Thymus (tissue), 11 donors: ENCODE results near the gene ST6GAL1. TPM values are rescaled to one million over a fixed set of nuclear protein-coding genes. Genes with fewer than 3 reads are reported as not detected.

ENCODE experiments used
- DNase-seq, 9 donors: peaks; one replicate each; pipeline ENCODE4 v3.0.0-alpha.2; 2013; ENCODE audit warnings: low spot score in 9 of 9, low read depth in 6 of 9, missing footprints in 1 of 9
- H3K27ac ChIP-seq, 2 donors: one replicate each; pipeline ENCODE4 v1.5.1; 2013; ENCODE audit warnings: control low read depth in 1 of 2, low read depth in 1 of 2, low read length in 1 of 2, mild to moderate bottlenecking in 1 of 2, moderate library complexity in 1 of 2
- H3K27me3 ChIP-seq, 2 donors: one replicate each; pipeline ENCODE4 v1.5.1; 2013; ENCODE audit warnings: low read length in 1 of 2; ENCODE audit not compliant: control insufficient read depth in 2 of 2, insufficient read depth in 1 of 2
- H3K36me3 ChIP-seq, 2 donors: one replicate each; pipeline ENCODE4 v1.5.1; 2013; ENCODE audit warnings: low read length in 1 of 2, mild to moderate bottlenecking in 1 of 2, moderate library complexity in 1 of 2; ENCODE audit not compliant: control insufficient read depth in 2 of 2, insufficient read depth in 2 of 2
- H3K4me1 ChIP-seq, 2 donors: one replicate each; pipeline ENCODE4 v1.5.1; 2013; ENCODE audit warnings: low read length in 2 of 2; ENCODE audit not compliant: control insufficient read depth in 2 of 2, insufficient read depth in 2 of 2
- H3K4me3 ChIP-seq, 2 donors: one replicate each; pipeline ENCODE4 v1.5.1; 2013; ENCODE audit warnings: low read length in 2 of 2, control low read depth in 1 of 2, mild to moderate bottlenecking in 1 of 2
- H3K9me3 ChIP-seq, 2 donors: one replicate each; pipeline ENCODE4 v1.5.1; 2013; ENCODE audit warnings: low read length in 1 of 2, mild to moderate bottlenecking in 1 of 2; ENCODE audit not compliant: control insufficient read depth in 2 of 2, insufficient read depth in 1 of 2
- WGBS: extraction: QIAGEN DNeasy Blood & Tissue Kit; methylation state at CpG from one replicate; pipeline ENCODE4 v1.1.7; 2013; 5-methylcytosine and 5-hydroxymethylcytosine counted together
- polyA plus RNA-seq: library from polyadenylated mRNA; stranded (reverse); fragments of 200-250 nt; gene quantifications from one replicate; pipeline ENCODE4 v1.2.3, GENCODE V29; 2013
- total RNA-seq: library from RNA; stranded (reverse); fragments of 120-200 nt; gene quantifications from one replicate; pipeline ENCODE4 v1.2.4, GENCODE V29; 2013
- donor health status: healthy.

ST6GAL1 gene
- total and polyA plus RNA-seq, 2 donors, result 37.6 to 39.2 TPM

DNA sequence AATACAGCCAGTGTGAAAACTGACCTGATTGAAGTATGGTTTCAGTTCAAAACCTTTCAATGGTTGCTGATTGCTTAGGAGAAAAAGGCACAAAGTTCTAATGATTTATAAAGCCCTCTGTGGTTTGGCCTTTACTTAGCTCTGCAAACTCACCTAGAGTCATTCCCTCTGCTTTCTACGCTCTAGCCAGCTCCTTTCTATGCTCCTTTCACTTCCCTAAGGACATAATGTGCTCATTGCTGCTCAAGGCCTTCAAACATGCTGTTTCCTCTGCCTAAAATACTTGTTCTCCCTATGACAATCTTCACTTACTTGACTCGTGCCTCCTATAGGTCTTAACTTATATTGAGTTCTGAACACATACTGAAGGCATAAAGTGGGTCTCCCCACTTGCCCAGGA lies 190.0 kb downstream of the ST6GAL1 start:
- no peaks in the 10 kb centered on the region for H3K4me1 ChIP-seq
- H3K36me3 ChIP-seq, result no peaks in the 10 kb centered on the region
- no peaks in the 10 kb centered on the region for H3K27me3 ChIP-seq
- no peaks in the 10 kb centered on the region for H3K9me3 ChIP-seq
- DNase-seq, result no peak
- 97% methylated on average over 2 of the region's 2 CpGs for WGBS
- H3K4me3 ChIP-seq, result no peak overlapping the region
- no peak overlapping the region for H3K27ac ChIP-seq

DNA sequence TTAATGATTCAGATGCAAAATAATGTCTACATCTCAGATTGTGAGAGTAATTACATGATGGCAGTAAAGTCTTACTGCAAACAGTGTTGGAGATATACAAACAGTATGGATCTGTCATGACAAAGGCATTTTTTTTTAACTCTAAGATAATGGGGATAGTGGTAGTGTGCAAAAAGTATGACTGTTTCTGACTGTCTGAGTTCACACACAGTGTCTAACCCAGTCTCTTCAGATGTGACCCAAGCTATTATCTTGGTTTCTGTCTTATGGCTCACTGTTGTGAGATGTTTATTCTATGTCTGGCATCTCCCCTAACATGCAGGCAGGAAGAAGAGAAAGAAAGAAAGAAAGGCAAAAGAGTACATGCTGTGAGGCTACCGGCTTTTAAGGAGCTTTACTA lies 191.9 kb downstream of the ST6GAL1 start:
- no peak overlapping the region for H3K27ac ChIP-seq
- H3K4me1 ChIP-seq, result no peaks in the 10 kb centered on the region
- WGBS, result 98% methylated on average over 1 of the region's 1 CpG
- no peak overlapping the region for H3K4me3 ChIP-seq
- no peaks in the 10 kb centered on the region for H3K36me3 ChIP-seq
- no peak for DNase-seq
- no peaks in the 10 kb centered on the region for H3K27me3 ChIP-seq
- no peaks in the 10 kb centered on the region for H3K9me3 ChIP-seq

DNA sequence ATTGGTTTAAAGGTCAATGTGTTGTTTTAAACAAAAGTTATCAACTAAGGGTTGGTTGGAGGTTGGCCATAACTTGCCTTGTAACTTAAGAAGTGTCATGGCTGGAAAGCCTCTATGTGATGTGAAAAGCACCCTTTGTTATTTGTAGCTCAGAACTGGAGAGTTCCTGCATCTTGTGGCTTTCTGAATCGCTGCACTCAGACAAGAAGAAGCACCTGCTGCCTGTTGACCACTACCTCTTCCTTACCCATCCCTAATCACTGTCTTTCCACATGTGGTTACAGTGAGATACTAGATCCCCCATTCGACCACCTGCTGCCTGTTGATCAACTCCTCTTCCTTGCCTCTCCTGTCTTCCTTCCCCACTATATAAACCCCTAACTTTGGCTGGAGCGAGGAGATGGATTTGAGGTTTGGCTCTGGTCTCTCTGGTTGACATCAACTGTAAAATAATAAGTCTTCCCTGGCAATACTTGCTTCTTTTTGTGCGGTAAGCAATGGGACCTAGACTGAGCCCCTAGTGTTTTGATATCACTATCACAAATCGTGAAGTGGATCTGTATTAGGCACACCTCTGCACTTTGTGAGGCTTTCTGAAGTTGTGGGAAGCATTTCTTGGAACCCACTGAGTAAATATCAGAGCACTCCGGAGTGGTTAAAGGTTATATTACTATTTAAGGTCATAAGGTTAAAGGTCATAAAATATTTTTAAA lies 195.1 kb downstream of the ST6GAL1 start:
- H3K27me3 ChIP-seq, result no peaks in the 10 kb centered on the region
- peaks cover 0 to 2% of the 10 kb centered on the region in 2 donors for H3K4me1 ChIP-seq
- H3K9me3 ChIP-seq, result peaks cover 0 to 4% of the 10 kb centered on the region in 2 donors
- 59% methylated on average over 6 of the region's 6 CpGs for WGBS
- no peak overlapping the region for H3K27ac ChIP-seq
- H3K4me3 ChIP-seq, result no peak overlapping the region
- DNase-seq, result no peak
- peaks cover 0 to 5% of the 10 kb centered on the region in 2 donors for H3K36me3 ChIP-seq

Other genes with a start within 250 kb of the ST6GAL1 start
- gene KNG1, start 213.2 kb upstream of the ST6GAL1 start, total RNA-seq, result 0.14 TPM
- gene KNG1, start 213.2 kb upstream of the ST6GAL1 start, polyA plus RNA-seq, result 0.30 TPM
- gene EIF4A2, start 146.9 kb upstream of the ST6GAL1 start, total RNA-seq, result 530 TPM
- gene EIF4A2, start 146.9 kb upstream of the ST6GAL1 start, polyA plus RNA-seq, result 595 TPM
- 67.8 TPM for gene RFC4, start 124.0 kb upstream of the ST6GAL1 start, total RNA-seq
- 28.2 TPM for gene RFC4, start 124.0 kb upstream of the ST6GAL1 start, polyA plus RNA-seq
- not detected for gene ADIPOQ, start 87.8 kb upstream of the ST6GAL1 start, total RNA-seq
- 0.34 TPM for gene ADIPOQ, start 87.8 kb upstream of the ST6GAL1 start, polyA plus RNA-seq
- 36.6 TPM for gene RPL39L, start 209.0 kb downstream of the ST6GAL1 start, total RNA-seq
- 7.6 TPM for gene RPL39L, start 209.0 kb downstream of the ST6GAL1 start, polyA plus RNA-seq